GM12872 (cell line): ENCODE results near the gene BASP1.

Experiments
- CTCF ChIP-seq: IDR thresholded peaks from 3 replicates; pipeline ENCODE4 v1.5.1; 2011; ENCODE audit warnings: low read depth, mild to moderate bottlenecking, low read length, moderate library complexity; ENCODE audit not compliant: insufficient read depth

The BASP1 gene

GRCh38 chr5:17249029-17249634 is 31.7 kb downstream of the BASP1 start:
- no peak for TF ChIP-seq CTCF

- TF ChIP-seq CTCF, result no peak
These were observed 35.1 kb downstream of the BASP1 start for GRCh38 chr5:17252543-17252942.

GRCh38 chr5:17255471-17256021 is 38.1 kb downstream of the BASP1 start:
- no peak for TF ChIP-seq CTCF

- no peak for TF ChIP-seq CTCF
These were observed 38.7 kb downstream of the BASP1 start for GRCh38 chr5:17256171-17256570.

- no peak for TF ChIP-seq CTCF
These were observed 39.4 kb downstream of the BASP1 start for GRCh38 chr5:17256839-17257238.

- TF ChIP-seq CTCF, result 0 out of 3 replicates have a peak, but pooled peaks have one; percentile 8
These were observed 40.4 kb downstream of the BASP1 start for GRCh38 chr5:17257705-17258273.

- TF ChIP-seq CTCF, result no peak
These were observed 41.0 kb downstream of the BASP1 start for GRCh38 chr5:17258431-17258830.
